ENCODE measurements around the gene MYBPC2. TPM values are rescaled to one million over a fixed set of nuclear protein-coding genes. Genes with fewer than 3 reads are reported as not detected.

Gene MYBPC2
- total and polyA plus RNA-seq, 4 experiments from 2014 or later = 0.10 TPM; not detected in 3

- no peaks in the 10 kb centered on the region for H3K27me3 ChIP-seq (ENCODE audit: insufficient read depth, low read length)
- CTCF ChIA-PET (ENCODE audit: partially characterized antibody) = interaction anchor here (1.2 to 1.7 kb wide), 2 partner anchors 8 to 9 kb away, joined by 3 read pairs; no protein-coding TSS in a partner anchor
- no peaks in the 10 kb centered on the region for H3K4me1 ChIP-seq (ENCODE audit: insufficient read depth, low read length)
- H3K9me3 ChIP-seq (ENCODE audit: control insufficient read depth in 1 of 2, low read length in 2 of 2) = no peaks in the 10 kb centered on the region
- intact Hi-C loops (cut with micrococcal nuclease) = no loop called here
- H3K9me3 Mint-ChIP-seq = no peaks in the 10 kb centered on the region
- H3K4me1 Mint-ChIP-seq = peaks cover 0 to 6% (median 3%) of the 10 kb centered on the region in 4 donors
- no peaks in the 10 kb centered on the region for H3K36me3 Mint-ChIP-seq
- POLR2A ChIA-PET (ENCODE audit: partially characterized antibody) = no interaction called here
- no peaks in the 10 kb centered on the region for H3K36me3 ChIP-seq (ENCODE audit: insufficient read depth, low read length)
- H3K4me3 Mint-ChIP-seq = no peak overlapping the region
- no peak overlapping the region for H3K27ac Mint-ChIP-seq
- peaks cover 17 to 25% of the 10 kb centered on the region in 2 donors for H3K27me3 Mint-ChIP-seq
- no peak for DNase-seq
- H3K4me3 ChIP-seq (ENCODE audit: low read length in 2 of 2) = no peak overlapping the region
- no peak overlapping the region for H3K27ac ChIP-seq (ENCODE audit: low read depth, low read length)
Measured at GRCh38 chr19:50422397-50423278, 10.1 kb upstream of the MYBPC2 start.

GRCh38 chr19:50423279-50424113 is 9.2 kb upstream of the MYBPC2 start:
- Histone ChIP-seq H3K27ac (ENCODE audit: low read depth, low read length) (no peak overlapping the region), H3K27me3 (ENCODE audit: insufficient read depth, low read length) (no peaks in the 10 kb centered on the region), H3K36me3 (ENCODE audit: insufficient read depth, low read length) (no peaks in the 10 kb centered on the region), H3K9me3 (ENCODE audit: control insufficient read depth in 1 of 2, low read length in 2 of 2) (no peaks in the 10 kb centered on the region), H3K4me1 (ENCODE audit: insufficient read depth, low read length) (no peaks in the 10 kb centered on the region), H3K4me3 (ENCODE audit: low read length in 2 of 2) (no peak overlapping the region)
- ChIA-PET POLR2A (ENCODE audit: partially characterized antibody) (no interaction called here), CTCF (ENCODE audit: partially characterized antibody) (interaction anchor here (1.2 to 1.7 kb wide), 2 partner anchors 8 to 10 kb away, joined by 3 read pairs; no protein-coding TSS in a partner anchor)
- H3K4me3 Mint-ChIP-seq = no peak overlapping the region
- peaks cover 0 to 6% (median 3%) of the 10 kb centered on the region in 4 donors for H3K4me1 Mint-ChIP-seq
- no peaks in the 10 kb centered on the region for H3K36me3 Mint-ChIP-seq
- H3K9me3 Mint-ChIP-seq = no peaks in the 10 kb centered on the region
- H3K27me3 Mint-ChIP-seq = peaks cover 17 to 25% of the 10 kb centered on the region in 2 donors
- H3K27ac Mint-ChIP-seq = no peak overlapping the region
- no peak for DNase-seq
- intact Hi-C loops (cut with micrococcal nuclease) = no loop called here

DNA sequence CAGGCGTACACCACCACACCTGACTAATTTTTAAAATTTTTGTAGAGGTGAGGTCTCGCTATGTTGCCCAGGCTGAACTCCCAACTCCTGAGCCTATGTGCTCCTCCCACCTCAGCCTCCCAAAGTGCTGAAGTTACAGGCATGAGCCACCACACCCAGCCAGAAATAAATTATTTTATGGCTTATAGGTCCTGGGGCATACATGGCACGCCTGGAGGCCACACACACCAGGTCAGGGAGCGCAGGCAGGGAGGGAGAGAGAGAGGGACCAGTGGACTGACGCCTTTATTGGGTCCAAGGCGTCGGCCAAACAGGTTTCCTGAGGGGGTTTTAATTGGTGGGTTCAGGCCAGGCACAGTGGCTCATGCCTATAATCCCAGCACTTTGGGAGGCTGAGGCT is 7.1 kb upstream of the MYBPC2 start:
- CTCF ChIA-PET (ENCODE audit: partially characterized antibody) = no interaction called here
- Mint-ChIP-seq H3K4me1 (peaks cover 0 to 5% (median 3%) of the 10 kb centered on the region in 4 donors), H3K27ac (no peak overlapping the region), H3K4me3 (no peak overlapping the region), H3K27me3 (peaks cover 6 to 17% of the 10 kb centered on the region in 2 donors), H3K36me3 (no peaks in the 10 kb centered on the region), H3K9me3 (no peaks in the 10 kb centered on the region)
- no peaks in the 10 kb centered on the region for H3K36me3 ChIP-seq (ENCODE audit: insufficient read depth, low read length)
- no peaks in the 10 kb centered on the region for H3K9me3 ChIP-seq (ENCODE audit: control insufficient read depth in 1 of 2, low read length in 2 of 2)
- POLR2A ChIA-PET (ENCODE audit: partially characterized antibody) = no interaction called here
- H3K27me3 ChIP-seq (ENCODE audit: insufficient read depth, low read length) = no peaks in the 10 kb centered on the region
- H3K27ac ChIP-seq (ENCODE audit: low read depth, low read length) = no peak overlapping the region
- H3K4me3 ChIP-seq (ENCODE audit: low read length in 2 of 2) = no peak overlapping the region
- H3K4me1 ChIP-seq (ENCODE audit: insufficient read depth, low read length) = no peaks in the 10 kb centered on the region
- intact Hi-C loops (cut with micrococcal nuclease) = no loop called here
- DNase-seq = no peak

- Histone ChIP-seq H3K9me3 (ENCODE audit: control insufficient read depth in 1 of 2, low read length in 2 of 2) (no peaks in the 10 kb centered on the region), H3K4me1 (ENCODE audit: insufficient read depth, low read length) (peaks cover 10% of the 10 kb centered on the region), H3K4me3 (ENCODE audit: low read length in 2 of 2) (no peak overlapping the region), H3K36me3 (ENCODE audit: insufficient read depth, low read length) (no peaks in the 10 kb centered on the region), H3K27ac (ENCODE audit: low read depth, low read length) (no peak overlapping the region), H3K27me3 (ENCODE audit: insufficient read depth, low read length) (no peaks in the 10 kb centered on the region)
- Mint-ChIP-seq H3K27me3 (peaks cover 2 to 15% of the 10 kb centered on the region in 2 donors), H3K4me3 (peak overlapping the region in 2 of 8 donors; percentile 65 to 77), H3K4me1 (peaks cover 6 to 17% (median 12%) of the 10 kb centered on the region in 4 donors), H3K27ac (peak overlapping the region in 2 of 7 donors; percentile 48 to 55), H3K9me3 (no peaks in the 10 kb centered on the region), H3K36me3 (no peaks in the 10 kb centered on the region)
- CTCF ChIA-PET (ENCODE audit: partially characterized antibody) = interaction anchor here (1.0 to 1.6 kb wide), 2 partner anchors 59 to 356 kb away, joined by 3 read pairs; no protein-coding TSS in a partner anchor
- POLR2A ChIA-PET (ENCODE audit: partially characterized antibody) = no interaction called here
- intact Hi-C loops (cut with micrococcal nuclease) = no loop called here
- DNase-seq = no peak
Measured at GRCh38 chr19:50427318-50427925, 5.3 kb upstream of the MYBPC2 start.

DNA sequence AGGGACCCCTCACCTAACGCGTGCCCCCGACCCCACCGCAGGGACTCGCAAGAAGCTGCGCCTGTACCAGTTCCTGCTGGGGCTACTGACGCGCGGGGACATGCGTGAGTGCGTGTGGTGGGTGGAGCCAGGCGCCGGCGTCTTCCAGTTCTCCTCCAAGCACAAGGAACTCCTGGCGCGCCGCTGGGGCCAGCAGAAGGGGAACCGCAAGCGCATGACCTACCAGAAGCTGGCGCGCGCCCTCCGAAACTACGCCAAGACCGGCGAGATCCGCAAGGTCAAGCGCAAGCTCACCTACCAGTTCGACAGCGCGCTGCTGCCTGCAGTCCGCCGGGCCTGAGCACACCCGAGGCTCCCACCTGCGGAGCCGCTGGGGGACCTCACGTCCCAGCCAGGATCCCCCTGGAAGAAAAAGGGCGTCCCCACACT is 4.7 kb upstream of the MYBPC2 start:
- Histone ChIP-seq H3K4me1 (ENCODE audit: insufficient read depth, low read length) (peaks cover 13% of the 10 kb centered on the region), H3K27ac (ENCODE audit: low read depth, low read length) (no peak overlapping the region), H3K9me3 (ENCODE audit: control insufficient read depth in 1 of 2, low read length in 2 of 2) (no peaks in the 10 kb centered on the region), H3K4me3 (ENCODE audit: low read length in 2 of 2) (no peak overlapping the region), H3K27me3 (ENCODE audit: insufficient read depth, low read length) (no peaks in the 10 kb centered on the region), H3K36me3 (ENCODE audit: insufficient read depth, low read length) (no peaks in the 10 kb centered on the region)
- Mint-ChIP-seq H3K27me3 (peaks cover 4 to 19% of the 10 kb centered on the region in 2 donors), H3K4me1 (peaks cover 6 to 20% (median 12%) of the 10 kb centered on the region in 4 donors), H3K27ac (peak overlapping the region in 1 of 7 donors; percentile 13), H3K4me3 (peak overlapping the region; percentile 25 to 77 (median 59)), H3K9me3 (no peaks in the 10 kb centered on the region), H3K36me3 (no peaks in the 10 kb centered on the region)
- intact Hi-C loops (cut with micrococcal nuclease) = no loop called here
- ChIA-PET POLR2A (ENCODE audit: partially characterized antibody) (no interaction called here), CTCF (ENCODE audit: partially characterized antibody) (interaction anchor here (1.0 to 1.6 kb wide), 2 partner anchors 59 to 356 kb away, joined by 3 read pairs; no protein-coding TSS in a partner anchor)
- peak in 4 of 5 donors; percentile 24 to 32 (median 26) for DNase-seq

GRCh38 chr19:50428772-50429463 is 3.8 kb upstream of the MYBPC2 start:
- H3K36me3 Mint-ChIP-seq = no peaks in the 10 kb centered on the region
- peak overlapping the region in 3 of 7 donors; percentile 44 to 78 (median 72) for H3K27ac Mint-ChIP-seq
- intact Hi-C loops (cut with micrococcal nuclease) = no loop called here
- CTCF ChIA-PET (ENCODE audit: partially characterized antibody) = no interaction called here
- POLR2A ChIA-PET (ENCODE audit: partially characterized antibody) = no interaction called here
- H3K4me1 Mint-ChIP-seq = peaks cover 6 to 21% (median 12%) of the 10 kb centered on the region in 4 donors
- H3K36me3 ChIP-seq (ENCODE audit: insufficient read depth, low read length) = no peaks in the 10 kb centered on the region
- H3K4me1 ChIP-seq (ENCODE audit: insufficient read depth, low read length) = peaks cover 13% of the 10 kb centered on the region
- peak overlapping the region in 5 of 8 donors; percentile 40 to 65 (median 62) for H3K4me3 Mint-ChIP-seq
- no peak overlapping the region for H3K27ac ChIP-seq (ENCODE audit: low read depth, low read length)
- H3K27me3 ChIP-seq (ENCODE audit: insufficient read depth, low read length) = no peaks in the 10 kb centered on the region
- no peak overlapping the region for H3K4me3 ChIP-seq (ENCODE audit: low read length in 2 of 2)
- H3K27me3 Mint-ChIP-seq = peaks cover 5 to 19% of the 10 kb centered on the region in 2 donors
- DNase-seq = no peak
- no peaks in the 10 kb centered on the region for H3K9me3 ChIP-seq (ENCODE audit: control insufficient read depth in 1 of 2, low read length in 2 of 2)
- no peaks in the 10 kb centered on the region for H3K9me3 Mint-ChIP-seq

Data from CD4-positive, alpha-beta memory T cell (primary cell).